ENCODE results near the gene TEX261. TPM values are rescaled to one million over a fixed set of nuclear protein-coding genes. Genes with fewer than 3 reads are reported as not detected.

Gene TEX261
- total and polyA plus RNA-seq, 2 of the 8 experiments (the other 6 are each of a cell fraction or from before 2014, with no cell fraction given): 25.2 to 30.1 TPM

DNA sequence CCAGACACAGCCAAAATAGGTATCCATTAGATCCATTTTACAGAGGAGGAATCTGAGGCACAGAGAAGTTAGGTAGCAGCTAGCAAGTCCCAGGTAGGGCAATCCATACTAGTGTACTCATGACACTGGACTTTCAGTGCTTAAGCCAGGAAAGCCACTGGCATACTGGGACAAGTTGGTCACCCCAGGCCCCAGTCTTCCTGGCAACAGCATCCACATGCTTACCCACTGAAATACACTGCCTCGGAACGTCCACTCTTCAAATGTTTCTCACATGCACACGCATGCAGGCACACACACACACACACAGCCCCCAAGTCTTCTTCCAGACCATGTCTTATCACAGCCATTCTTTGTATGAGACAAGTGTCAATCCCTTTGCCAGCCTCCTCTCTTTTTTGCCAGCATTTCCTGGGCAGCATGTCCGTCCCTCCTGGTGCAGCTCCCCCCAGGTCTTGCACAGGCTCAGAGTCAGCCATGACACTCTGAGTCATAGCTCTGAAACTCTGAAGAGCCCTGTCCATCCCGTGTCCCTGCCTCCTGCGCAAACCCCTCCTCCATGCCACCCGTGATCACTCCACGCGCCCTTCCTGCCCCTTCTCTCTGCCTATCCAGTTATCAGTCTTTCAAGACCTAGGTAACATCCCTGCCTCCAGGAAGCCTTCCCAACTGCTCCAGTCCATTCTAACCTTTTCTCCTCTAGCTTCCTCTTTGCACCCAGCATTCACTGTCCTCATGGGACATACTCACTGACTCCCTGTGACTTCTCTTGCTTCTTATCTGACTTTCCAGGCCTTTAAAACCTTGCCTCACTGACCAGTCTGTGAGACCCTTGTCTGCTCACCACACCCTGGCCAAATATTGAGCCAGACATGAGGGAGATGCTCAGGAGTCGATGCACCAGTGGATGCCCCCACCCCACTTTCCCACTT is 10.9 kb upstream of the TEX261 start (continued):
- TF ChIP-seq CTBP2 (IDR thresholded peaks at IDR 0.05; ENCODE audit: borderline replicate concordance, insufficient read depth, insufficient read length, low read length) (no peak), YY1 (IDR thresholded peaks at IDR 0.05; ENCODE audit: low read depth, low read length) (no peak), EZH2 (IDR thresholded peaks at IDR 0.05; ENCODE audit: low read depth, low read length, severe bottlenecking) (no peak), SIRT6 (IDR thresholded peaks at IDR 0.05; ENCODE audit: low read length) (no peak)

All from H1 (cell line).